HepG2 (cell line): Measurements from ENCODE around the gene ARG2. TPM values are rescaled to one million over a fixed set of nuclear protein-coding genes. Genes with fewer than 3 reads are reported as not detected.

Experiments
- ATAC-seq: fragments of 200-7000 bp; cut with Tn5 transposase; 3 replicates; pipeline ENCODE4 v1.9.1; 2020; ENCODE audit warnings: mild to moderate bottlenecking, moderate library complexity
- BruUV-seq: library from RNA; stranded (reverse); fragments of 400-500 nt; replicated peaks from 2 replicates; lab custom pipeline; 2021; lab: Mats Ljungman, UMichigan
- CTCF ChIA-PET: fragments of 300-600 bp; formaldehyde crosslinking; extraction: SDS; loops from one replicate; lab custom pipeline; 2021; ENCODE audit warnings: low total read pairs, inconsistent platforms, low intra/inter-chr PET ratio; lab: Yijun Ruan, JAX
- POLR2A ChIA-PET: fragments of 350-600 bp; sonication (Branson Sonifier 250); formaldehyde crosslinking; loops from one replicate; lab custom pipeline; 2020; ENCODE audit warnings: antibody characterized with exemption, inconsistent platforms; lab: Yijun Ruan, JAX
- DNase-seq: peaks from one replicate; pipeline ENCODE4 v3.0.0-alpha.2; 2015; ENCODE audit warnings: low spot score
- FAIRE-seq: peaks from 3 replicates; lab custom pipeline; 2011; peaks lifted over from hg19 to GRCh38; lab: Jason Lieb, UNC
- H2AFZ ChIP-seq: one replicate; pipeline ENCODE4 v1.6.1; 2011; ENCODE audit warnings: low read length, inconsistent platforms
- H3K27ac ChIP-seq: fragments of 300-600 bp; 3 replicates; pipeline ENCODE4 v1.8.0; 2011; ENCODE audit warnings: mixed run types, mild to moderate bottlenecking, mixed read lengths, low read length, inconsistent platforms; ENCODE audit not compliant: insufficient read depth; ENCODE audit errors: extremely low read length
- H3K27me3 ChIP-seq, 2 experiments: fragments of 200-600 bp in 1 of 2; 2 replicates in 1 of 2; 3 replicates in 1 of 2; pipeline versions ENCODE4 v1.6.0 to v1.8.0; 2011; ENCODE audit warnings: low read length in 2 of 2, mild to moderate bottlenecking in 2 of 2, moderate library complexity in 2 of 2, inconsistent platforms in 1 of 2; ENCODE audit not compliant: insufficient read depth in 2 of 2, control insufficient read depth in 1 of 2
- H3K36me3 ChIP-seq, 2 experiments: fragments of 200-600 bp in 1 of 2; replicated peaks in 1 of 2; 2 replicates in 1 of 2; 3 replicates in 1 of 2; pipeline versions ENCODE4 v1.5.1 to v1.8.0; 2011; ENCODE audit warnings: low read length in 2 of 2, inconsistent platforms in 1 of 2; ENCODE audit not compliant: insufficient read depth in 2 of 2, control insufficient read depth in 1 of 2
- H3K4me1 ChIP-seq: 2 replicates; pipeline ENCODE4 v1.5.1; 2012; ENCODE audit warnings: low read length, inconsistent platforms; ENCODE audit not compliant: insufficient read depth
- H3K4me2 ChIP-seq: 2 replicates; pipeline ENCODE4 v1.6.0; 2011; ENCODE audit warnings: low read depth, low read length, inconsistent platforms
- H3K4me3 ChIP-seq, 3 experiments: fragments of 200-600 bp in 1 of 3; sonication (generic), shearing (Covaris generic) in 1 of 3; replicated peaks in 1 of 3; 2 replicates each; pipeline ENCODE4 v1.5.1; 2011 to 2016; ENCODE audit warnings: low read length in 3 of 3, inconsistent platforms in 2 of 3, low read depth in 2 of 3, mild to moderate bottlenecking in 2 of 3, control low read depth in 1 of 3, mixed read lengths in 1 of 3; ENCODE audit not compliant: insufficient read depth in 1 of 3
- H3K79me2 ChIP-seq: one replicate; pipeline ENCODE4 v1.6.1; 2011; ENCODE audit warnings: low read length, inconsistent platforms; ENCODE audit not compliant: insufficient read depth
- H3K9ac ChIP-seq: 2 replicates; pipeline ENCODE4 v1.6.0; 2011; ENCODE audit warnings: mild to moderate bottlenecking, low read depth, low read length, inconsistent platforms; ENCODE audit not compliant: insufficient read depth
- H3K9me3 ChIP-seq: 2 replicates; pipeline ENCODE4 v1.5.1; 2012; ENCODE audit warnings: mild to moderate bottlenecking, low read length
- H4K20me1 ChIP-seq: 2 replicates; pipeline ENCODE4 v1.6.0; 2011; ENCODE audit warnings: inconsistent platforms, mild to moderate bottlenecking, low read length, moderate library complexity; ENCODE audit not compliant: insufficient read depth
- ATF2 ChIP-seq: sonication (generic); formaldehyde crosslinking; IDR thresholded peaks from 2 replicates; pipeline ENCODE4 v1.4.0; 2020; ENCODE audit warnings: missing genetic modification reagents
- FLYWCH1 ChIP-seq: sonication (generic); formaldehyde crosslinking; IDR thresholded peaks from 2 replicates; pipeline ENCODE4 v1.8.1; 2023; ENCODE audit warnings: mild to moderate bottlenecking, missing genetic modification reagents
- GTF2F1 ChIP-seq: fragments of 150-350 bp; IDR thresholded peaks from 2 replicates; pipeline ENCODE4 v1.6.1; 2014; ENCODE audit warnings: low read length
- KLF6 ChIP-seq: IDR thresholded peaks from 2 replicates; pipeline ENCODE4 v1.8.0; 2016; ENCODE audit warnings: missing biosample characterization, missing genetic modification reagents
- KMT2A ChIP-seq: sonication (generic); formaldehyde crosslinking; IDR thresholded peaks from 2 replicates; pipeline ENCODE4 v1.4.0; 2020; ENCODE audit warnings: missing genetic modification reagents
- MAZ ChIP-seq, 2 experiments: sonication (generic) in 1 of 2; formaldehyde crosslinking in 1 of 2; IDR thresholded peaks; 2 replicates each; pipeline versions ENCODE4 v1.5.0 to v1.6.1; 2012 to 2020; ENCODE audit warnings: low read depth in 2 of 2, mild to moderate bottlenecking in 2 of 2, borderline replicate concordance in 1 of 2, improper control_type of control experiment in 1 of 2, low read length in 1 of 2, missing genetic modification reagents in 1 of 2, moderate library complexity in 1 of 2
- POLR2AphosphoS5 ChIP-seq: IDR thresholded peaks from 2 replicates; pipeline ENCODE4 v1.6.1; 2012; ENCODE audit warnings: low read depth, low read length
- SRSF4 ChIP-seq: fragments of 200-400 bp; formaldehyde crosslinking; IDR thresholded peaks from one replicate; pipeline ENCODE4 v1.6.1; 2018; ENCODE audit warnings: mild to moderate bottlenecking, low read depth, low read length, moderate library complexity; ENCODE audit not compliant: poor library complexity, severe bottlenecking
- STAG1 ChIP-seq: sonication (generic); formaldehyde crosslinking; IDR thresholded peaks from 2 replicates; pipeline ENCODE4 v1.4.0; 2020; ENCODE audit warnings: missing genetic modification reagents
- ZNF781 ChIP-seq: sonication (generic); formaldehyde crosslinking; IDR thresholded peaks from 2 replicates; pipeline ENCODE4 v1.5.1; 2020; ENCODE audit warnings: borderline replicate concordance, mild to moderate bottlenecking, missing genetic modification reagents; ENCODE audit errors: not compliant biosample characterization
- WGBS: methylation state at CpG from one replicate; pipeline ENCODE4 v1.1.6; 2017; ENCODE audit warnings: low lambda C conversion rate; 5-methylcytosine and 5-hydroxymethylcytosine counted together
- in situ Hi-C: cut with HindIII; loops from 2 replicates; pipeline ENCODE4 v1.10.0; 2017; ENCODE audit warnings: low pct_unique_long_range_greater_than_20kb; ENCODE audit not compliant: extremely low pct_ligation_motif_present
- intact Hi-C: fragments of 100-400 bp; cut with micrococcal nuclease; formaldehyde crosslinking; loops from one replicate; pipeline ENCODE4 v1.10.0; 2022; ENCODE audit not compliant: unreplicated experiment
- polyA plus RNA-seq, 8 experiments: library from polyadenylated mRNA; depleted of rRNA in 3 of 8; stranded (reverse) in 7 of 8; unstranded in 1 of 8; fragments of >200 nt; fragmentation: Illumina TruSeq in 4 of 8; extraction: Trizol in 4 of 8; gene quantifications; 2 replicates each; pipeline versions ENCODE4 v1.2.1 to v1.2.3, GENCODE V29; 2011 to 2016; ENCODE audit warnings: low read depth in 4 of 8, missing spikeins in 1 of 8, mixed read lengths in 1 of 8; ENCODE audit not compliant: insufficient read depth in 1 of 8
- total RNA-seq, 5 experiments: library from RNA; depleted of rRNA; stranded (reverse); fragments of >200 nt; fragmentation: Illumina TruSeq; extraction: Trizol; gene quantifications; 2 replicates each; pipeline ENCODE4 v1.2.3, GENCODE V29; 2016; ENCODE audit warnings: low read depth in 1 of 5
- TF ChIP-seq, protein P1 (sequence below): sonication (generic); formaldehyde crosslinking; IDR thresholded peaks from 2 replicates; pipeline ENCODE4 v1.4.0; 2020; ENCODE audit warnings: missing genetic modification reagents
- TF ChIP-seq, protein P2 (sequence below): sonication (generic); formaldehyde crosslinking; IDR thresholded peaks from 2 replicates; pipeline ENCODE4 v1.8.0; 2022; ENCODE audit warnings: mild to moderate bottlenecking, missing genetic modification reagents, moderate library complexity

The ARG2 gene
- total and polyA plus RNA-seq, 2 of the 13 experiments (the other 11 are each of a cell fraction or from before 2014, with no cell fraction given), result 37.5 to 73.6 TPM

DNA sequence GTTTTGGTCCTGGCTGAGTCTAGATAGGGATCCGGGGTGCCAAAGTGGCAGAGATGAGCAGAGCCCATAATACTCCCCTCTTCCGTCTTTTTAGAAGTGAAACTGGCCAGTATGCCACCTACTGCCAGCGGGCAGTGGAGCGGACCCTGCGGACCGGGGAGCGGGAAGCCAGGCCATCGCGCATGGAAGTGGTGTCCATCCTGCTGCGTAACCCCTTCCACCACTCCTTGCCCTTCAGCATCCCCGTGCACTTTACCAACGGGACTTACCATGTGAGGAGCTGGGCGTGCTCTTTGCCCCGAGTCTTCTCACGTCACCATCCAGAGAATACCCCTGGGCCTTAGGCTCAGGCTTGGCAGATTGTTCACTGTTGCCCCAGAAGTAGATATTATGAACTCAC is 40.7 kb upstream of the ARG2 start:
- peaks cover 0 to 3% of the 10 kb centered on the region in 2 experiments; a peak in 2 of 5 replicates for H3K36me3 ChIP-seq
- H3K27ac ChIP-seq, result no peak overlapping the region
- H2AFZ ChIP-seq, result no peak overlapping the region
- no peaks in the 10 kb centered on the region for H4K20me1 ChIP-seq
- TF ChIP-seq, protein P1, sequence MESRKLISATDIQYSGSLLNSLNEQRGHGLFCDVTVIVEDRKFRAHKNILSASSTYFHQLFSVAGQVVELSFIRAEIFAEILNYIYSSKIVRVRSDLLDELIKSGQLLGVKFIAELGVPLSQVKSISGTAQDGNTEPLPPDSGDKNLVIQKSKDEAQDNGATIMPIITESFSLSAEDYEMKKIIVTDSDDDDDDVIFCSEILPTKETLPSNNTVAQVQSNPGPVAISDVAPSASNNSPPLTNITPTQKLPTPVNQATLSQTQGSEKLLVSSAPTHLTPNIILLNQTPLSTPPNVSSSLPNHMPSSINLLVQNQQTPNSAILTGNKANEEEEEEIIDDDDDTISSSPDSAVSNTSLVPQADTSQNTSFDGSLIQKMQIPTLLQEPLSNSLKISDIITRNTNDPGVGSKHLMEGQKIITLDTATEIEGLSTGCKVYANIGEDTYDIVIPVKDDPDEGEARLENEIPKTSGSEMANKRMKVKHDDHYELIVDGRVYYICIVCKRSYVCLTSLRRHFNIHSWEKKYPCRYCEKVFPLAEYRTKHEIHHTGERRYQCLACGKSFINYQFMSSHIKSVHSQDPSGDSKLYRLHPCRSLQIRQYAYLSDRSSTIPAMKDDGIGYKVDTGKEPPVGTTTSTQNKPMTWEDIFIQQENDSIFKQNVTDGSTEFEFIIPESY (CRISPR knock-in tag), result peak; percentile 61
- TF ChIP-seq FLYWCH1, result no peak
- in situ Hi-C loops, result no loop called here
- no TSS peak for BruUV-seq
- H3K9ac ChIP-seq, result no peak overlapping the region
- DNase-seq (no peak), FAIRE-seq (no peak), ATAC-seq (no peak)
- H3K4me3 ChIP-seq, result no peak overlapping the region
- no peaks in the 10 kb centered on the region for H3K27me3 ChIP-seq
- 83% methylated on average over 12 of the region's 15 CpGs for WGBS
- CTCF ChIA-PET, result no interaction called here
- POLR2A ChIA-PET, result no interaction called here
- no peaks in the 10 kb centered on the region for H3K79me2 ChIP-seq
- H3K9me3 ChIP-seq, result no peaks in the 10 kb centered on the region
- H3K4me2 ChIP-seq, result no peak overlapping the region
- no peaks in the 10 kb centered on the region for H3K4me1 ChIP-seq
- intact Hi-C loops, result no loop called here

DNA sequence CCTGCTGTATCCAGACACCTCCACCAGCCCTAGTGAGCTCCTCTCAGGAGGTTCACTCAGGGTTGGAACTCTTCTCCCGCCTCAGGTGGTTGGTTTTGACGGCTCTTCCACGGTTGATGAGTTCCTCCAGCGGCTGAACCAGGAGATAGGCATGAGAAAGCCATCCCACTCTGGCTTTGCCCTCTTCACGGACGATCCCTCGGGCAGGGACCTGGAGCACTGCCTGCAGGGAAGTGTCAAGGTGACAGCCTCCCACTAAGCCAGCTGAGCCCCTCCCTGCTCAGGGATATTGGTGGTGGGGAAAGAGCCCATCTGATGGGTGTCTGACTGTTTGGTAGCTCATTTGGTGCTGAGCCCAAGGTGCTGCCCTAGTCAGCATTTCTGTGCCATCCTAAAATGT is 40.1 kb upstream of the ARG2 start:
- Histone ChIP-seq H4K20me1 (no peaks in the 10 kb centered on the region), H3K4me2 (no peak overlapping the region), H3K27ac (no peak overlapping the region), H3K9me3 (no peaks in the 10 kb centered on the region), H3K36me3 (peaks cover 0 to 3% of the 10 kb centered on the region in 2 experiments; a peak in 2 of 5 replicates), H3K9ac (no peak overlapping the region), H3K27me3 (no peaks in the 10 kb centered on the region), H3K4me3 (no peak overlapping the region), H3K79me2 (no peaks in the 10 kb centered on the region), H3K4me1 (no peaks in the 10 kb centered on the region), H2AFZ (no peak overlapping the region)
- no TSS peak for BruUV-seq
- no peak for ATAC-seq
- intact Hi-C loops (loop anchor here (5.0 kb wide), 1 partner anchor 73 kb away; no protein-coding TSS in a partner anchor), in situ Hi-C loops (loop anchor here (10.0 kb wide), 2 partner anchors 85 to 125 kb away; partner anchors contain the start of gene RDH12)
- ChIA-PET CTCF (no interaction called here), POLR2A (no interaction called here)
- no peak for DNase-seq
- TF ChIP-seq ZNF781 (CRISPR knock-in tag) (no peak), POLR2AphosphoS5 (no peak), ATF2 (CRISPR knock-in tag) (no peak), STAG1 (CRISPR knock-in tag) (no peak), MAZ (IDR thresholded peaks at IDR 0.05; ENCODE audit: borderline replicate concordance, low read depth, low read length) (no peak), MAZ (CRISPR knock-in tag; IDR thresholded peaks at IDR 0.05; ENCODE audit: low read depth) (no peak), KLF6 (CRISPR knock-in tag) (no peak), SRSF4 (no peak), KMT2A (no peak), GTF2F1 (no peak)
- TF ChIP-seq, protein P2, sequence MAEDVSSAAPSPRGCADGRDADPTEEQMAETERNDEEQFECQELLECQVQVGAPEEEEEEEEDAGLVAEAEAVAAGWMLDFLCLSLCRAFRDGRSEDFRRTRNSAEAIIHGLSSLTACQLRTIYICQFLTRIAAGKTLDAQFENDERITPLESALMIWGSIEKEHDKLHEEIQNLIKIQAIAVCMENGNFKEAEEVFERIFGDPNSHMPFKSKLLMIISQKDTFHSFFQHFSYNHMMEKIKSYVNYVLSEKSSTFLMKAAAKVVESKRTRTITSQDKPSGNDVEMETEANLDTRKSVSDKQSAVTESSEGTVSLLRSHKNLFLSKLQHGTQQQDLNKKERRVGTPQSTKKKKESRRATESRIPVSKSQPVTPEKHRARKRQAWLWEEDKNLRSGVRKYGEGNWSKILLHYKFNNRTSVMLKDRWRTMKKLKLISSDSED (CRISPR knock-in tag), result no peak
- FAIRE-seq, result no peak
- WGBS, result 88% methylated on average over 7 of the region's 7 CpGs
